Activated CD8-positive, alpha-beta memory T cell treated with anti-CD3 and anti-CD28 coated beads for 24 hours (primary cell): Measurements from ENCODE around the gene TMEM45B.
"Not testable (repeated sequence)": the region's sequence is repeated elsewhere in the genome, so short reads cannot be mapped to it uniquely, and the experiment has no call there.

Source experiments
- DNase-seq: peaks from one replicate; pipeline ENCODE4 v3.0.0-alpha.2; 2020

TMEM45B gene

GRCh38 chr11:129813231-129813791 lies 2.3 kb upstream of the TMEM45B start:
- DNase-seq = no peak

DNA sequence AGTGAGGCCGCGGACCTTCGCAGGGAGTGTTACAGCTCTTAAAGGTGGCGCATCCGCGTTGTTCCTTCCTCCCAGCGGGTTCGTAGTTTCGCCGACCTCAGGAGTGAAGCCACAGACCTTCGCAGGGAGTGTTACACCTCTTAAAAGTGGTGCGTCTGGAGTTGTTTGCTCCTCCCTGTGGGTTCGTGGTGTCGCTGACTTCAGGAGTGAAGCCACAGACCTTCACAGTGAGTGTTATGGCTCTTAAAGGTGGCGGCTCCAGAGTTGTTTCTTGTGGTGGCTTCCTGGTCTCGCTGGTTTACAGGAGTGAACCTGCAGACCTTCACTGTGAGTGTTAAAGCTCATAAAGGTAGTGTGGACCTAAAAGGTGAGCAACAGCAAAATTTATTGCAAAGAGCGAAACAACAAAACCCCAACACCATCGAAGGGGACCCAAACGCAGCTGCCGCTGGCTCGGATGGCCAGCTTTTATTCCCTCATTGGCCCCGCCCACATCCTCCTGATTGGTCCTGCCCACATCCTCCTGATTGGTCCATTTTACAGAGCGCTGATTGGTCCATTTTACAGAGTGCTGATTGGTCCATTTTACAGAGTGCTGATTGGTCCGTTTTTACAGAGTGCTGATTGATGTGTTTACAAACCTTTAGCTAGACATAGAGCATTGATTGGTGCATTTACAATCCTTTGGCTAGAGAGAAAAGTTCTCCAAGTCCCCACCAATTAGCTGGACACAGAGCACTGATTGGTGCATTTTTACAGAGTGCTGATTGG lies 1.2 kb upstream of the TMEM45B start:
- DNase-seq = peak; percentile 80

DNA sequence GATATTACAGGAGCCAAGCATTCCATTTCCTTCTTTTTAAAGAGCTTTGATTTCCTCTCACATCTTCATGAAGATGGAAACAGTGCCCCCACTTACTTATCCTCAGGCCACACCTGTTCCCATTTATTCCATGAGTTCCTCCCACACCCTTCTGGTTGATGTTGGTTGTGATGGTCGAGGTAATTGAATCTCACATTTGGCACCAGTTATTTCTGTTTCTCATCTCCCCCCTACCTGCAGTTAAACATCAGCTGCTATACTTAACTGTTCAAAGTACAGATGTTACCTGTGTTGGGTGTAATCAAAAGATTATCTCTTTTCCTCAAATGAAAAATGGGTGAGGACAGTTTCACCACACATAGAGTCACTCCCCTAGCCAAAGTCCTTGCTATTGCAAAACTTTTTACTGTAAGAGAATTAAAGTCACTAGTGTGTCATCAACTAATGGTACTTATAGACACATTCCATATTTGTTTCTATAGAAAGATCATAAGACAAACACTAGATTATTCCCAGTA lies 1.9 kb downstream of the TMEM45B start:
- no peak for DNase-seq

DNA sequence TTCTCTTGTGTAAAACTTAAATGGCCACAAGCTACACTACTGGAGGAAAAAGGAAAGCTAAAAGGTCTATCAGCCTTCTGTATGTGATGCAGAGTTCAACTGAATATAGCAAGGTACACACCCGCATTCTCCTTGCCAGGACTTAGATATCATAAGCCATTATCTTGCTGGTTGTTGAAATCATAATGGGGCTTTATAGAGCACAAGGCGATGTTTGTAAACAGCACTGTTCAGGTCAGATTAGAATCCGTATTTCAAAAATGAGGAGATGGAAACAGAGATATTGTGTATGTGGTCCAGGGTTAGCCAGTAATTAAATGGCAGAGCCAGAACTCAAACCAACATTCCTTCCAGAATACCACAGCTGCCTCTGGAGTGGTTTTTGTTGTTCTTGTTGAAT lies 2.6 kb downstream of the TMEM45B start:
- DNase-seq = not testable (repeated sequence)

GRCh38 chr11:129819237-129819636 lies 3.6 kb downstream of the TMEM45B start:
- no peak for DNase-seq

GRCh38 chr11:129820228-129820627 lies 4.6 kb downstream of the TMEM45B start:
- not testable (repeated sequence) for DNase-seq

DNA sequence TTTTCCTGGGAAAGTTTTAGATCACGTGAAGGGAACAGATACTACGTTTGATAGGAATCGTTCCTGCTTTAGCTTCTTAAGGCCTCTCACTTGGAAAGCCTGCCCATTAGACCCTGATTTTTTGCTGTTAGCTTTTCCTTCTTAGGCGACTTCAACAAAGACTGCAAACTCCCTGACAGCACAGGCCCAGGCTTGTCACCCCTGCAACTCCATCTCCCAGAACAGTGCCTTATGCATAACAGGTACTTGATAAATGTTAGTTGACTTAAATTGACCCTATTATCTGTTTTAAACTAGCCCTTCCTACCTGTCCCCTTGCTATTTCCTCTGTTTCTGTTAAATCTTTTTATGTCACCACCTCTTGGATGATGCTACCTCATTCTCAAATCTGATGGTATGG lies 7.6 kb downstream of the TMEM45B start:
- DNase-seq = not testable (repeated sequence)

- DNase-seq = not testable (repeated sequence)
Measured at GRCh38 chr11:129823799-129824198, 8.2 kb downstream of the TMEM45B start.

GRCh38 chr11:129825380-129825779 lies 9.7 kb downstream of the TMEM45B start:
- DNase-seq = no peak

GRCh38 chr11:129828301-129828836 lies 12.7 kb downstream of the TMEM45B start:
- no peak for DNase-seq

GRCh38 chr11:129829497-129829896 lies 13.8 kb downstream of the TMEM45B start:
- not testable (repeated sequence) for DNase-seq

GRCh38 chr11:129831227-129831626 lies 15.6 kb downstream of the TMEM45B start:
- DNase-seq = not testable (repeated sequence)

- not testable (repeated sequence) for DNase-seq
Measured at GRCh38 chr11:129833260-129833659, 17.6 kb downstream of the TMEM45B start.

- not testable (repeated sequence) for DNase-seq
Measured at GRCh38 chr11:129836423-129836891, 20.8 kb downstream of the TMEM45B start.

DNA sequence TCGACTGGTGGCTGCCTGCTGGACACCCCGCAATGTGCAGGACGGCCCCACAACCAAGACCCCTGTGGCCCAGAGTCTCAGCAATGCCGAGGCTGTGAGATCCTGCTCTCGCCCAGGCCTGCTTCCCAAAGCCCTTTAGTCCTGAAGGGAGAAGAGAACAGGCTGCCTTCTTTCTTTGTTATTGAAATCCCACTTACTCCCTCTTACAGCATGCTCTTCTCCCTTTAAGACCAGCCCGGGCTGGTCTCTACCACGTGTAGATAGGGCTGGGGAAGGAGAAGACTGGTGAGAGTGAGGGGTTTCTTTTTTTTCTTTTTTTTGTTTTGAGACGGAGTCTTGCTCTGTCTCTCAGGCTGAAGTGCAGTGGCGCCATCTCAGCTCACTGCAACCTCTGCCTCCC lies 21.3 kb downstream of the TMEM45B start:
- DNase-seq = no peak

- no peak for DNase-seq
Measured at GRCh38 chr11:129840236-129840635, 24.6 kb downstream of the TMEM45B start.

GRCh38 chr11:129842138-129842537 lies 26.5 kb downstream of the TMEM45B start:
- no peak for DNase-seq

DNA sequence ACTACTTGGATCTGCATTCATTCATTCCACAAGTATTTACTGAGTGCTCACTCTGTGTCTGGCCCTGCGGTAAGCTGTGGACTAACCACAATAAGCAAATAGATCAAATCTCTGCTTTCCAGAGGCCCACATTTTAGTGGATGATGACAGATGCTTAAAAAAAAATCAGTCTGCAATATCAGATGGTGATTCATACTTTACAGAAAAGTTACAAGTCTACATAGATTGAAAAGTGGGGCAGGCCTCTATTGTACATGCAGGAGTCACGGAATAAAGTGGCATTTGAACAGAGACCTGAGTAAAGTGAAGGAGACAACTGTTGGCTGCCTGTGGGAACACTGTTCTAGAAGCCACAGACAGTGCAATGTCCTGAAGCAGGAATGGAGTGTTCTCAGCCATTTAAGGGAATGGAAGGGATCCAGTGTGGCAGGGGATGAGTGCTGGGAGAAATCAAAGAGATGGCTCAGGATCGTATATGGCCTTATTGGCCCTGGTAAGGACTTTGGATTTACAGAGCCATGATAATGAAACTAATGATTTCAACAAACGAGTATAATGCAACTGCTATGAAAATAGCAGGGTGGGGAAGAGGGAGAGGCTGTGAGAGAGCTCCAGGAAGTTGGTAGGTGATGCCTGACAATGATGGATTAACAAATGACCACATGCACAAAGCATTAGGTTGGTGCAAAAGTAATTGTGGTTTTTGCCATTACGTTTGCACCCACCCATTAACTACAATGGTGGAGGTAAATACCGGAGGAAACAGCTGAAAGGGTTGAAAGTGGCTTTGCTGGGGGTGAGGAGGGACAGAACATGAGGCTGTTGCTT lies 31.1 kb downstream of the TMEM45B start:
- no peak for DNase-seq

GRCh38 chr11:129847361-129847760 lies 31.7 kb downstream of the TMEM45B start:
- DNase-seq = not testable (repeated sequence)

- no peak for DNase-seq
Measured at GRCh38 chr11:129849447-129850130, 33.9 kb downstream of the TMEM45B start.

- DNase-seq = no peak
Measured at GRCh38 chr11:129852125-129852740, 36.6 kb downstream of the TMEM45B start.
